ENCODE results near the gene ZNF543. TPM values are rescaled to one million over a fixed set of nuclear protein-coding genes. Genes with fewer than 3 reads are reported as not detected.
A peak's percentile ranks its signal among the peaks of the same experiment; 100 is the strongest.

The ZNF543 gene
- total and polyA plus RNA-seq, 9 of the 15 experiments (the other 6 are each of a cell fraction or from before 2014, with no cell fraction given): 0.14 to 5.5 (median 2.4) TPM

DNA sequence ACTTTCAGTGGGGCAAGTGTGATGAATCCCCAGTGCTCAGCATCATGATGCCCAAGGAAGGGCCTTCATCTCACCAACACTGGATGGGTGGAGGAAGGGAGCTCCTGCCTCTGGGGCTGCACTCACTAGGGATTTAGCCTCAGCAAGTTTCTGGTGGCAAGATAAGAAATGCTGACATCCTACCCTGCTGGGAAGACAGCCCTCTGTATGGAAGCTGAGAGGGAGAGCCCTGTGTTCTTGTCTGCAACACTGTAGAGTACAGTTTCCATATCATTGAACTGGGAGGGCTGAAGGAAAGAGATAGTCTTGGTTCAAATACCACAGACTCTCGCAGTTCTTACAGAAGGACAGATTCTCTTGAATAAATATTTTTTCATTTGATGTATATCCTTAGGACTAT is 47.3 kb upstream of the ZNF543 start:
- WGBS (ENCODE audit: insufficient coverage, low coverage, missing lambda C conversion rate): 0% methylated on average over 1 of the region's 1 CpG
- H3K36me3 ChIP-seq (ENCODE audit: control insufficient read depth, insufficient read depth, low read length): no peaks in the 10 kb centered on the region
- peak; percentile 19 for FAIRE-seq

More for the DNA sequence above, 47.3 kb upstream of the ZNF543 start:
- no peaks in the 10 kb centered on the region for H3K27me3 ChIP-seq (ENCODE audit: control insufficient read depth in 2 of 2, insufficient read depth in 2 of 2, low read length in 2 of 2)
- H3K79me2 ChIP-seq (ENCODE audit: control insufficient read depth, insufficient read depth, low read length): no peaks in the 10 kb centered on the region
- intact Hi-C loops (cut with micrococcal nuclease) (no loop called here), in situ Hi-C loops (cut with MboI) (no loop called here)
- no peaks in the 10 kb centered on the region for H3K9me3 ChIP-seq (replicated peaks; ENCODE audit: control insufficient read depth, insufficient read depth, low read depth, low read length)
- peak in 2 of 4 experiments; percentile 22 to 40 for DNase-seq (ENCODE audit: extremely low read depth in 1 of 4, low spot score in 3 of 4)
- no TSS peak for BruUV-seq (replicated peaks)
- no peaks in the 10 kb centered on the region; a peak in 1 of 5 replicates for H3K4me1 ChIP-seq (replicated peaks in 1 of 2; ENCODE audit: control insufficient read depth in 2 of 2, insufficient read depth in 2 of 2, low read length in 2 of 2)
- no peaks in the 10 kb centered on the region for H4K20me1 ChIP-seq (replicated peaks; ENCODE audit: control insufficient read depth, insufficient read depth, low read length)
- H3K4me2 ChIP-seq (ENCODE audit: insufficient read depth, low read length): no peak overlapping the region
- H3K9me1 ChIP-seq (ENCODE audit: control insufficient read depth, insufficient read depth, low read length): no peaks in the 10 kb centered on the region
- ChIA-PET POLR2A (interaction anchor here (0.7 to 2.5 kb wide), 2 partner anchors 10 to 16 kb away, joined by 3 to 10 read pairs; no protein-coding TSS in a partner anchor), CTCF (ENCODE audit: low intra/inter-chr PET ratio) (no interaction called here)
- no peak overlapping the region; a peak in 1 of 4 replicates for H3K9ac ChIP-seq (ENCODE audit: insufficient read depth in 1 of 2, low read depth in 2 of 2, low read length in 2 of 2)
- no peak overlapping the region for H3K27ac ChIP-seq (ENCODE audit: extremely low read depth, low read depth, low read length)
- TF ChIP-seq JUND (IDR thresholded peaks at IDR 0.05; ENCODE audit: borderline replicate concordance, low read depth, low read length) (no peak), JUND (tag; IDR thresholded peaks at IDR 0.05; ENCODE audit: borderline replicate concordance, low read depth, low read length) (no peak), MYBL2 (IDR thresholded peaks at IDR 0.05; ENCODE audit: low read depth) (no peak), MYBL2 (CRISPR knock-in tag; IDR thresholded peaks at IDR 0.05; ENCODE audit: borderline replicate concordance) (no peak), MAFG (tag; conservative IDR thresholded peaks at IDR 0.05) (no peak), SMAD3 (CRISPR knock-in tag; conservative IDR thresholded peaks at IDR 0.05) (no peak), ETV5 (CRISPR knock-in tag; IDR thresholded peaks at IDR 0.05; ENCODE audit: low read depth) (no peak), ZSCAN29 (IDR thresholded peaks at IDR 0.05) (no peak), GABPB2 (CRISPR knock-in tag; conservative IDR thresholded peaks at IDR 0.05) (no peak), ZNF77 (CRISPR knock-in tag; IDR thresholded peaks at IDR 0.05) (no peak), ATF1 (CRISPR knock-in tag; IDR thresholded peaks at IDR 0.05) (no peak), ATF1 (tag; IDR thresholded peaks at IDR 0.05) (no peak), NFIX (CRISPR knock-in tag; IDR thresholded peaks at IDR 0.05; ENCODE audit: low read depth) (no peak), CBFA2T3 (IDR thresholded peaks at IDR 0.05) (peak; percentile 20; the same call in 1 of the 2 replicates), TCF3 (CRISPR knock-in tag; IDR thresholded peaks at IDR 0.05) (peak; percentile 16; the same call in 1 of the 2 replicates), CBFA2T2 (conservative IDR thresholded peaks at IDR 0.05) (no peak; the same call in 1 of the 2 replicates), TEAD4 (IDR thresholded peaks at IDR 0.05; ENCODE audit: low read length) (no peak), TEAD4 (CRISPR knock-in tag; IDR thresholded peaks at IDR 0.05; ENCODE audit: borderline replicate concordance) (no peak), FUS (optimal IDR thresholded peaks at IDR 0.05; ENCODE audit: low read depth, low read length) (no peak), ZNF398 (CRISPR knock-in tag; IDR thresholded peaks at IDR 0.05) (no peak)
- ATAC-seq: peak; percentile 55; the same call in 2 of the 3 replicates
- H2AFZ ChIP-seq (ENCODE audit: low read depth, low read length): no peak overlapping the region
- no peak overlapping the region for H3K4me3 ChIP-seq
